Spleen (tissue), 7 donors: ENCODE results near the gene TPH1.

ENCODE experiments used
- POLR2A ChIP-seq, 3 donors: fragments of 450-650 bp; IDR thresholded peaks; one replicate each; pipeline ENCODE4 v1.5.1; 2017; ENCODE audit warnings: antibody characterized with exemption in 3 of 3, mild to moderate bottlenecking in 1 of 3
- POLR2AphosphoS5 ChIP-seq, 3 donors: sonication (generic); formaldehyde crosslinking; IDR thresholded peaks; one replicate each; pipeline ENCODE4 v1.5.1; 2017; ENCODE audit warnings: antibody characterized with exemption in 3 of 3
- TF ChIP-seq, protein P1 (sequence below), 11 experiments: fragments of 200-600 bp in 7 of 11; fragments of 450-650 bp in 4 of 11; sonication (generic) in 4 of 11; IDR thresholded peaks in 8 of 11; conservative IDR thresholded peaks in 3 of 11; 1 replicate in 7 of 11; 2 replicates in 4 of 11; pipeline versions ENCODE4 v1.4.0 to v1.8.0; 2016 to 2021; ENCODE audit warnings: antibody characterized with exemption in 11 of 11, inconsistent platforms in 4 of 11, mild to moderate bottlenecking in 1 of 11
- donor health status: DM: no; HTN: no; CAD: no; lungs with moderate emphysema.
- donor health status: DM: no; HTN: no; CAD: no.
- donor health status: DM: no; HTN: no; CAD: no.

DNA sequence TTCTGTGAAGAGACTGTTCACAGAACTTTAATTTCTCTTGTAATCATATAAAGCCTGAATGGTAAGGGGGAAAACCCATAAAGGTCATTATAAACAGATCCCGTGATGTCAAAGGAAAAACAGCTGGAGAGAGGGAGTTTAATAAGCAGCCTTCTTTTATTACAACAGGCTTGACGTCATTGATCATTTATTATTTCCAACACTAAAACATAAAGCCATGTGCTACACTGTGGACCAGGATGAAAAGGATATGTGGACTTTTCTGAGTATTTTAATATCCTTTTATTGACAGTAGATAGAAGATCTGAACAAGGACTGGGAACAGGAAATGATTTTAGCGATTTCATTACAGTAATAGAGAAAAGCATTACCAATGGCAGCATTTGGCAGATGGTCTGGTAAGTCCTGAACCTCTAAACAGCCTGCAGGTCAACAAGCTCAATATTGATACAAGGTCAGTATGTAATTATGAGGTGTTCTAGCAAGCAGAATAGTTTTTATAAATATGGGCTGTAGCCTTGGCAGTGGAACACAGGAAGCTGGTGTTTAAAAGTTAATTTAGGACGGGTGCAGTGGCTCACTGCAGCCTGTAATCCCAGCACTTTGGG lies 25.1 kb upstream of the TPH1 start:
- TF ChIP-seq, protein P1, sequence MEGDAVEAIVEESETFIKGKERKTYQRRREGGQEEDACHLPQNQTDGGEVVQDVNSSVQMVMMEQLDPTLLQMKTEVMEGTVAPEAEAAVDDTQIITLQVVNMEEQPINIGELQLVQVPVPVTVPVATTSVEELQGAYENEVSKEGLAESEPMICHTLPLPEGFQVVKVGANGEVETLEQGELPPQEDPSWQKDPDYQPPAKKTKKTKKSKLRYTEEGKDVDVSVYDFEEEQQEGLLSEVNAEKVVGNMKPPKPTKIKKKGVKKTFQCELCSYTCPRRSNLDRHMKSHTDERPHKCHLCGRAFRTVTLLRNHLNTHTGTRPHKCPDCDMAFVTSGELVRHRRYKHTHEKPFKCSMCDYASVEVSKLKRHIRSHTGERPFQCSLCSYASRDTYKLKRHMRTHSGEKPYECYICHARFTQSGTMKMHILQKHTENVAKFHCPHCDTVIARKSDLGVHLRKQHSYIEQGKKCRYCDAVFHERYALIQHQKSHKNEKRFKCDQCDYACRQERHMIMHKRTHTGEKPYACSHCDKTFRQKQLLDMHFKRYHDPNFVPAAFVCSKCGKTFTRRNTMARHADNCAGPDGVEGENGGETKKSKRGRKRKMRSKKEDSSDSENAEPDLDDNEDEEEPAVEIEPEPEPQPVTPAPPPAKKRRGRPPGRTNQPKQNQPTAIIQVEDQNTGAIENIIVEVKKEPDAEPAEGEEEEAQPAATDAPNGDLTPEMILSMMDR (IDR thresholded peaks at IDR 0.05 in 8 of 11, conservative IDR thresholded peaks at IDR 0.05 in 3 of 11) = no peak
- TF ChIP-seq POLR2AphosphoS5 (IDR thresholded peaks at IDR 0.05) (no peak), POLR2A (IDR thresholded peaks at IDR 0.05) (no peak)
